GM12878 (cell line): ENCODE results near the gene BBOF1.

Experiments used
- EGR1 ChIP-seq, 2 experiments: IDR thresholded peaks; 1 replicate in 1 of 2; 2 replicates in 1 of 2; pipeline ENCODE4 v1.6.1; 2011 to 2012; ENCODE audit warnings: low read depth in 2 of 2, low read length in 2 of 2, borderline replicate concordance in 1 of 2, mild to moderate bottlenecking in 1 of 2, moderate library complexity in 1 of 2
- JUND ChIP-seq: IDR thresholded peaks from 2 replicates; pipeline ENCODE4 v1.6.1; 2012; ENCODE audit warnings: low read depth, mild to moderate bottlenecking, low read length, improper control_type of control experiment, moderate library complexity
- MYC ChIP-seq: IDR thresholded peaks from 2 replicates; pipeline ENCODE4 v1.6.1; 2011; ENCODE audit warnings: mild to moderate bottlenecking, low read length, moderate library complexity, inconsistent platforms; ENCODE audit not compliant: insufficient read depth, insufficient replicate concordance, insufficient read length, severe bottlenecking
- POLR2AphosphoS5 ChIP-seq: IDR thresholded peaks from 2 replicates; pipeline ENCODE4 v1.6.1; 2011; ENCODE audit warnings: mild to moderate bottlenecking, low read length, inconsistent platforms
- RAD51 ChIP-seq: fragments of 450-650 bp; IDR thresholded peaks from 2 replicates; pipeline ENCODE4 v1.6.1; 2016; ENCODE audit warnings: moderate library complexity, mild to moderate bottlenecking, inconsistent platforms
- SP1 ChIP-seq: IDR thresholded peaks from one replicate; pipeline ENCODE4 v1.6.1; 2011; ENCODE audit warnings: low read depth, low read length
- TF ChIP-seq, protein P1 (sequence below), 3 experiments: IDR thresholded peaks in 2 of 3; conservative IDR thresholded peaks in 1 of 3; 2 replicates each; pipeline ENCODE4 v1.5.1; 2011; ENCODE audit warnings: low read depth in 3 of 3, low read length in 3 of 3, mild to moderate bottlenecking in 3 of 3, control low read depth in 2 of 3, moderate library complexity in 2 of 3, inconsistent platforms in 1 of 3, mixed read lengths in 1 of 3; ENCODE audit not compliant: control insufficient read depth in 2 of 3, insufficient read depth in 1 of 3; ENCODE audit errors: extremely low read depth in 1 of 3

DNA sequence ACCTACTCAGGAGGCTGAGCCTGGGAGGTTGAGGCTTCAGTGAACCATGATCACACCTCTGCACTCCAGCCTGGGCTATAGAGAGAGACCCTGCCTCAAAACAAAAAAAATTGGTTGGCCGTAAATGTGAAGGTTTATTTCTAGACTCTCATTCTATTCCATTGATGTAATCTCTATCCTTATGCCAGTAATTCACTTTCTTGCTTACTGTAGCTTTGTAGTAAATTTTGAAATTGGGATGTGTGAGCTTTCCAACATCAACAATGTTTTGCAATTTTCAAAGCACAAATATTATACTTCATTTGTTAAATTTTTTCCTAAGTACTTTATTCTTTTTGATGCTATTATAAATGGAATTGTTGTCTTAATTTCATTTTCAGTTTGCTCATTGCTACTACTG is 90.2 kb downstream of the BBOF1 start:
- TF ChIP-seq, protein P1, sequence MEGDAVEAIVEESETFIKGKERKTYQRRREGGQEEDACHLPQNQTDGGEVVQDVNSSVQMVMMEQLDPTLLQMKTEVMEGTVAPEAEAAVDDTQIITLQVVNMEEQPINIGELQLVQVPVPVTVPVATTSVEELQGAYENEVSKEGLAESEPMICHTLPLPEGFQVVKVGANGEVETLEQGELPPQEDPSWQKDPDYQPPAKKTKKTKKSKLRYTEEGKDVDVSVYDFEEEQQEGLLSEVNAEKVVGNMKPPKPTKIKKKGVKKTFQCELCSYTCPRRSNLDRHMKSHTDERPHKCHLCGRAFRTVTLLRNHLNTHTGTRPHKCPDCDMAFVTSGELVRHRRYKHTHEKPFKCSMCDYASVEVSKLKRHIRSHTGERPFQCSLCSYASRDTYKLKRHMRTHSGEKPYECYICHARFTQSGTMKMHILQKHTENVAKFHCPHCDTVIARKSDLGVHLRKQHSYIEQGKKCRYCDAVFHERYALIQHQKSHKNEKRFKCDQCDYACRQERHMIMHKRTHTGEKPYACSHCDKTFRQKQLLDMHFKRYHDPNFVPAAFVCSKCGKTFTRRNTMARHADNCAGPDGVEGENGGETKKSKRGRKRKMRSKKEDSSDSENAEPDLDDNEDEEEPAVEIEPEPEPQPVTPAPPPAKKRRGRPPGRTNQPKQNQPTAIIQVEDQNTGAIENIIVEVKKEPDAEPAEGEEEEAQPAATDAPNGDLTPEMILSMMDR (IDR thresholded peaks at IDR 0.05 in 2 of 3, conservative IDR thresholded peaks at IDR 0.05 in 1 of 3; ENCODE audit: control insufficient read depth in 2 of 3, extremely low read depth in 1 of 3, insufficient read depth in 1 of 3, low read depth in 3 of 3, low read length in 3 of 3), result no peak
- TF ChIP-seq JUND (no peak), POLR2AphosphoS5 (no peak), EGR1 (IDR thresholded peaks at IDR 0.05; ENCODE audit: borderline replicate concordance in 1 of 2, low read depth in 2 of 2, low read length in 2 of 2) (no peak), SP1 (no peak), RAD51 (no peak), MYC (no peak)
